ENCODE data around the gene NEK6.

NEK6 gene

DNA sequence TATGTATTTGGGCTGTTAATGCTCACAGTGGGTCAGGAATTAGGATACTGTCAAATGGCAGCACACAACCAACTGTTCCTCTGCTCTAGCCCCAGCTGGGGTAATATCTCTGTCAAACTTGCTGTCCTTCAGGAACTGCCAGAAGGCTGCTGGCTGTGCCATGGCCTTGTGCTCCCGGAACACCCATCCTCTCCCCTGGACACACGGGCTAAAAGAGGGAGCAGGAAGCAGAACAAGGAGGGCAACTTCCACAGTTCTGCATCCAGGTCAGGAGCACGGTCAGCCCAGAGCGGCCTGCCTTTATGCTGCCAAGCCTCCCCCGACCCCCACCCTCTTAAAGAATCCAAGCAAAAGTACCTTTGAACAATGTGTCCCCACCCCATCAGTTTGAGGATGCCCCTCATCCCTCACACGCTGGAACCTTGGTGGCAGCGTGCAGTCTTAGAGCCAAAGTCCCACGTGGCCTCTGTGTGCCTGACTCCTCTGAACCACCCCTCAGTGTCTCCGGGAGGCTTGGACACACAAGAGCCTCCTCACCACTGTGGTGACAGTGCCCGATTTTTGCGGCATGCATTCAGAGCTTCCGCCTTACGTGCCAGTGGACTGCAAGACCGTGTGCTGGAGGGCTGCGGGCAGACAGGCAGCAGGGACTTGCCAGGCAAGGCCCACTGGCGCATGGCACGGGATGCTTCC lies 96.7 kb downstream of the NEK6 start:
- DNase-seq (ENCODE audit: low spot score): no peak

DNA sequence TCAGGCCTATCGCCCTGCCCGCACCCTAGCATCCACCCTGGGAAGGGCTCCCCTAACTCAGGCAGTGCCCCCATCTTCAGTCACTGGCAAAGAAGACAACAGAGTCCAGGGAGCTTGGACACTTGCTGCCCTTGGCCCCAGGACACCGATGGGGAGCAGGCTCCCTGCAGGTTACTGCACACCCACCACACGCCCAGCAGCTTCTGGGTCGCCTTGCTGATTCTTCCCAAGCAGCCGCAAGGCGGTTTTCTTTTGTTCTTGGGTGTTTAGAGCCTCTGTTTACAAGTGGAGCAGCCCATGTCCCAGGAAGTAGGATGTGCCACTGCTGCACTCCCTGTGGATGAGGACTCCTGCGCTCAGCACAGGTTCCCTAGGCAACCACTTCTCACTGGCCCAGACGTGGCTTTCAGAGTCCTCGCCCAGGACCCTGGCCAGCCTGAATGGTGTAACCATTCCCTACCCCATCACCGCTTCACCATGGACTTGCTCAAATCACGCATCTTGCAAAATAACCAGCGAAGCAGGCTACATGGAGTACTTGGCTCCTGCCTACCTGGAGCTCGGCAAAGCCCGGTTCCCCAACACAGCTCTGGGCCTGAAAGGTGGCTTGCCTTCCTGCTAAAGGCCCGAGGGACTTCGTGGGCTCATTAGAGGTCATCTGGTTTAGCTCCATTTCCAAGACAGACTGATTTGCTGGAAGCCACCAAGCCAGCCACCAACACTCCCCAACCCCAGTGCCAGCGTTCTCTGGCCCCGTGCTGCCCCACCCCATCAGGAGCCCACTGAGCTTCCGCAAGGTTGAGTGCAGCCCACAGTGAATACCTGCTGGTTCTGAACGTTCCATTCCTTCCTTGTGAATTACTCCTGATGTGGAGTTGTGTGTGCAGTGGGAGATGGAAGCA lies 97.5 kb downstream of the NEK6 start:
- DNase-seq (ENCODE audit: low spot score): no peak

DNA sequence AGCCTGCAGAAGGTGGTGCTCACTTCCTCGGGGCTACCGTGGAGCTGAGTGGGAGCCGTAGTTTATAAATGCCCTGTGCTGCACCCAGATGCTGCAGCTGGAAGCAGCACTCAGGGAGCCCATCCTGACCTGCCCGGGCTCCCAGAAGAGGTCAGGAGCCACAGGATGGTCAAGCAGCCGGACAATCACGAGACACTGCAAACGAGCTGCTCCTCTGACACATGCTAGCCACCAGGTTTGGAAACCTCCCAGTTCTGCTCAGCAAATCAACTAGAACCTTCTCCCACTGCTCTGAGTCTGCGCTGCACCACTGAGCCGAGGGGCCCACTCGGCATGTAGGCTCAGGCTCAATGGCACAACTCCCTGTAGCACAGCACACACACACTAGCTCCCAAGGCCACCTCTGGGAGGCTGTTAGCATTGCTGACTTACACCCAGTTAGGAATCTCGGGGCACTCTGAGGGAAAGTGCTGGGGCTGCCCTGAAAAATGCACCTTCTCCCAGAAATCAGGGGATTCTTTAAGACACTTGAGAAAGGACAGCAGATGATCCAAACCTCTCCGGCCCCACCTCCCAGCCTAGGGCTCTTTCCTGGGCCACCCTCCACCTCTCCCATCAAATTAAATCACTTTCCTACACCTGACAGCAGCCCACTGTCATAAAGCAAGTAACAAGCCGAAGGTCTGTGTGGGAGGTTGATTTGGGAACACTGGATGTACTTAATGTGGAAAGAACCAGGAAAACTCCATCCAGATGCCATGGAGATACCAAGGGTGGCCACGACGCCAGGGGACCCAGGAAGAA lies 98.4 kb downstream of the NEK6 start:
- no peak for DNase-seq (ENCODE audit: low spot score)

DNA sequence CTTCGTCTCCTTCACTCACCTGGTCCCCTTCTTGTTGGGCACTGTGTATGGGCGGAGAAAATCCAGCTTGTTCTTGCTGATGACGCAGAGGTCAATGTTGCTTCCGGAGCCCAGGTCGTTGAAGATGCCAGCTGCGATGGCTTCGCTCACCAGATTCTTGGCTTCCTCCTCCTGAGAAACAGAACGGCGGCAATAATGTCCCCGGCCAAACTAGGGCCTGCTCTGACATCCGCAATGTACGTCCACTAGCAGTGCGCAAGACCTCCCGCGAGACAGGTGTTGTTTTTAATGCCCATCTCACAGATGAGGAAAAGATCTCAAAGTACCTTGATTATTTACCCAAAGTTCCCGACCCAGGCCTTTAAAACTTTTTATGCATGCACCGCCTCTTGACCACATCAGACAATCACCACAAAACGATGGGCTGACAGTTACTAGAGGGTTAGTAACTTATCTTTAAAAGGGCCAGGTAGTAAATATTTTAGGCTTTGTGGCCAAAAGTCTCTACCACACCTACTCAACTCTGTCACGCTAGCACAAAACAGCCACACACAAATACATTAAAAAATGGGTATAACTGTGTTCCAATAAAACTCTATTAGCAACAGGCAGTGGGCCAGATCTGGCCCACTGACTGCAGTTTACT lies 99.1 kb downstream of the NEK6 start:
- DNase-seq (ENCODE audit: low spot score): no peak

DNA sequence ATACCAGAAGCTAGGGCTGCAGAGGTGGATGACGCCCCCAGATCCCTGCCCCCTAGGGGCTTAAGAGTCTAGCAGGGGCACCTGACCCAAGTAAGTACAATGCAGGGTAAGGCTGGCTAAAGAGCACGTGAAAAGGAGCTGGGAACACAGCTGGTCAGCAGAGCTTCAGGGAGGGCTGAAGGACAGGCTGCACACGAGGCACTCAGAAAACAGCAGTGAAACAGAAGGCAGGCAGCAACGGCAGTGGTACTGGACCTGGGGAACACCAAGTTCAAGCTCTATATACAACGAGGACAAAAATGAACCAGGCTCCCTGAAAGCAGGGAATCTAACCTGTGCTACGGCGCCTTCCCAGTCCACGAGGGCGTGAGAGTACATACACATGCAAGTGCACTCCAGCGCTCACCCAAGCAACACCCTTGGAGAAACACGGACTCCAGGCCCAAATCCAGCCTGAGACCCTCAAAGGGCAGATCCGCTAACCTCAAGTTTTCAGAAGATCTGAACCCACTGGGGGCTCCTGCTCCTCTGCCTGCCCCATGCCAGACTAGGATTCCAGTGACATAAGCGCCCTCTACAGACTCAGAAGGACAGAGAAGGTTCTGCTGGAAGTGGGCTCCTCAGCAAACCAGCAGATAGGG lies 100.1 kb downstream of the NEK6 start:
- DNase-seq (ENCODE audit: low spot score): no peak

DNA sequence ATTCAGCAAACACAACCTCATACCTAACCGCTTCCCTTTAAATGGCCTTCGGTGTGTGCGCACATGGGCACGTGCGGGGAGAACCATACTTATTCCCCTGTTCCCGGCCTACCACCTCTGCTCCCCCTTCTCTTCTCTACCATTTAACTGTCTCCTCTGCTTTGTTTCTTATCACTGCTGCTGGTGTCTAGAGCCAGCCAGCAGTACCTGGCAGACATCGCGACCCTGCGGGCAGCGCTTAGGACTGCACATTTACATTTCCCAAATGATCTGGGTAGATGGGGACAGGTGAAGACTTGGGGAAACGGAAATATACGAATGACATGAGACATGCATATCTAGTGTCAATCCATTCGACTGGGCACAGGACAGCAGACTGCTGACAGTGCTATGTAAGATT lies 100.9 kb downstream of the NEK6 start:
- DNase-seq (ENCODE audit: low spot score): no peak

DNA sequence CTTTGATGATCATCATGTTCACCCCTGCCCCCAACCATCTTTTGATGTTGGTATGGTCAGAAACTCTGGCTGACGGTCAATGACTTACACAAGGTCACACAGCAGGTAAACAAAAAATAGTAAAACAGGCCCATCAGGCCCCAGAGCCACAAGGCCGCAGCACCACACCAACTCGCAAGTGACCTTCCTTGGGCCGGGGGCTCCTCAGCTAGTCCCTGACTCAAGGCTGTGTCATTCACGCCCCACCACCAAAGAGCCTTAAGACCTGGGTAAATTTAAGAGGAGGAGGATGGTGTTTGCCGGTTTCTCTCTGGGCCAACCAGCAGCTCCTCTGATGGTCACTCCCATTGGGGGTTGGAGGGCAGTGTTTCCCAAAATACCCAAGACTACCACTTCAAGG lies 101.7 kb downstream of the NEK6 start:
- DNase-seq (ENCODE audit: low spot score): no peak

DNA sequence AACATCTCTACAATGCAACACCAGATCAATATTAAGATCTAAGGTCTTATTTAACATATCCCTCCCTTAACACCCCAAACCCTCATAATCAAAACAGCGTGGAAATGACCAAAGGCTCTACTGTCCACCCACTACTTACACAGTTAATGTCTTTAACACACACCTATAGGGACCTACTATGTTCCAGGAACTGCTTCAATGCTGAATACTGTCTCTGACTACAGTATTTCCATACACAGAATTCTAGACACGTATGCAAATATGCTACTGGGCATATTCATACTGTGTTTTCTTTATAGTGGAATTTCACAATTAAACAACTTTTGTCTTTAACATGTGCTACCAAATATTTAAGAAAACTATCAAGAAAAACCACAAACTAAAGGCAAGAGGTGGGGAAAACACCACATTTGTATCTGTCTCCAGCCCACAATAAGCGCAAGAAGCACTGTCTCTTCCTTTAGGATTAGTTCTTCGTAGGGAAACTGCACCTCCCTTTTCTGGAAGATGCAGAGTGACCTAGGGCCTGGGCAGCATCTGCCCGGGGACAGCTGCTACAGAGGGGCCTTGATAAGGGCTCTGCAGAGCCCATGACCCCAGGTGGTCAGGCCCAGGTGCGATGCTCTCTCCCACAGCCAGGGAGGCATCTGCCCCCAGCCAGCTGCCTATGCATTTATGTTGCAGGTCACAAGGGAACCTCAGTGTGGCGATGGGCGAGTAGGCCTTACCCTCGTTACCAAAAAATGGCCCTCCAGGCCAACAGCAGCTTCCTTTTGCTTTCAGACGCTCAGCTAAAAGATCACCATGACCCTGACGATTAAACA lies 102.3 kb downstream of the NEK6 start:
- DNase-seq (ENCODE audit: low spot score): no peak

DNA sequence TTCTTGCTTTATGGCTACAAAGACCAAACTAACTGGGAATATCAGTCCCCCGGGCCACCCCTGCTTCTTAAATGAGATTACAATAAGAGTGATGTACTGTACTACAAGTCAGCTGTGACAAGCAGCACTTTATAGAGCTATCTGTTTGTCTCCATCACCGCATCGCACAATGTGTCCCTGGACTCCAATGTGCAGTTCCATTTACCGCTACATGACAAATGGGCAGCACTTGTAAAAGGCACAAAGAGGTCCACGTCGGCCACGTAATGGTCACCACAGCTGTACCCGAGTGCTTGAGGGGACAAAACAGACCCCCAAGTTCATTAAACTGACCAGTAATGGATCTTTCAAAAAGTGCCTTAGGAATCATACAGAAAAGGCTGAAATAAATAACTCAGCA lies 103.4 kb downstream of the NEK6 start:
- no peak for DNase-seq (ENCODE audit: low spot score)

DNA sequence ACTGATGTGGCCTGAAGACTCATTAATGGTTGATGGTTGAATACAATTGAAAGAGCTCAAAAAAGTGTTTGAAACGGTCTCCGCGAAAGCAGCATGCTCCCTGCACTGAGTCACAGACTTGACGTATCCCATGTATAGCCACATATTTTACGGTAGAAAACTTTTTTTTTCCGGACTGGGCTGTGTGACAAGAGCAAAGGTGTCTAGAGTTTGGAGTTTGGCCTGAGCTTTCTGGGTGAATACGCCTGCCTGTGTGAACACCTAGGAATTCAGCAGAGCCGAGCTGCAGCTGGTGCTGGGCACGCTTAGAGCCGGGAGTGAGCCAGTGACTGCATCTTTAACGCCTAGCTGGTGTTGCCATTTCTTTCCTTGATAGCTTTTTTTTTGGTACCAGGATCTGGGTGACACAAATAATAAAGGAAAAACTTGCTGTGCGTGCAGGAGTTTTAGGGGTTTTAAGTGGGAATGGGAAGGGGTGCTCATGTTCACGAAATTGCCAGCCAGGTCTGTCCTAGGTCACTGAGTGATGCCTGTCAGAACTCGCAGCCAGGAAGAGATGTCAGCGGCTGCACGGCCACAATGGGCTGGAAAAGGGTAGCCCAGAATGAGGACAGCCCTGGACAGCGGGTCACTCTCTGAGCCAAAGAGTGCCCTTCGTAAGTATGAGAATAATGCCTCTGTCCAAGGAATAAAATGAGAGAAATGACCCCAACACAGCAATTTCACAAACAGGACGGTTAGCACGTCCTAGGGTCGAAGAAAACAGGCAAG lies 105.8 kb downstream of the NEK6 start:
- DNase-seq (ENCODE audit: low spot score): no peak

DNA sequence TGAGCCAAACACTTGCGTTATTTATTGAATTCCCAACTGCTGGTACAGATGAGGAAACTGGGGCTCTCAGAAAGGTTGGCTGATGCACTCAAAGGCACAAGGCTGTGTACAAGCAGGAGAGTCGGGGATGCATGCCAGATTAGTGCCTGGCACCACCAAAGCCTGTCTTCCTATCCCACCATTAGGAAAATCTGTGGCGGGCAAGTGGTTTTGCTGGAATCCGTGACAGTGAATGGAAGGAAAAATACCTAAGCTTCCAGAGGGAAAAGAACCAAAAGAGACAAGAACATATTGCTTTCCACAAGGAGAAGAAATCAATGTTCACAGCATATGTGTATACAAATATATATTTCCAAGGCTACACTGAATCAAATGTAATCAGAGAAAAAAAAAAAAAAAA lies 106.4 kb downstream of the NEK6 start:
- no peak for DNase-seq (ENCODE audit: low spot score)

DNA sequence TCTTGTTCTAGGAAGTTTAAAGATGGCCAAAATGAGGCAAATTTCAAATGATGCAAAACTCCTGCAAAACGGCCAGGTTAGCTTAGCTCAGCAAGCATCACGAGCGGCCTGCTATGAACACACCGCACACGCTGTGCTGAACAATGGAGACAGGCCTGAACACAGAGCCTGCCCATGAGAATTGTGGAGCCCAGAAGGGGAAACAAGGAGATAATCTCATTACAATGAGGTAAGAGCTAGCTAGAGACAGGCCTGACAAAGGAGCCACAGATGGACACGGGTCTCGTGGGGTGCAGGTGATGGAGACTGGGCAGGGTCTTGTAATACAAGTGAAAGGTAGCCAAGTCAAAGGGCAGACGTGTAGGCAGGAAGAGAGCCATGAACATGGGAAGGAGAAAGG lies 107.3 kb downstream of the NEK6 start:
- no peak for DNase-seq (ENCODE audit: low spot score)

DNA sequence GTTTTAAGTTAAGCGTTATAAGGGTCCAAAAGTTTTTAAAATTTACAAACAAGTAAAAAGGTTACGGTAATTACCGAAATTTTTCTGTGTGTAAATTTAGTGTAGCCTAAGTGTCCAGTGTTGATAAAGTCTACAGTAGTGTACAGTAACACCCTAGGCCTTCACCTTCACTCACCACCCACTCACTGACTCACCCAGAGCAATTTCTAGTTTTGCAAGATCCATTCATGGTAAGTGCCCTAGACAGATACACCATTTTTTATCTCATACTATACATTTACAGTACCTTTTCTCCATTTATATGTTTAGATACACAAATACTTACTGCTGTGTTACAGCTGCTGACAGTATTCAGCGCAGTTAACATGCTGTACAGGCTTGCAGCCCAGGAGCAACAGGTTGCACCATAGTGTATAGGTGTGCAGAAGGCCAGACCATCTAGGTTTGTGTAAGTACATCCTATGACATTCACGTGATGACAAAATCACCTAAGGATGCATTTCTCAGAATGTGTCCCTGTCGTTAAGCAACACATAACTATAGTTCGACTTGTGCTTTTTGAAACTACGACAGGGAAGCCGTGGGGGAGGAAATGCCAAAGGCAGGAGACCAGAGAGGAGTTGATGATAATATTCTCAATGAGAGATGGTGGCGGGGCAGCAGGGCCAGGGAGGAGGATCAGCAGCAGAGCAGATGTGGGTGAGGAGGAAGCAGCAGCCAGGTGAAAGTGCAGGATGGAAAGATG lies 108.9 kb downstream of the NEK6 start:
- no peak for DNase-seq (ENCODE audit: low spot score)

DNA sequence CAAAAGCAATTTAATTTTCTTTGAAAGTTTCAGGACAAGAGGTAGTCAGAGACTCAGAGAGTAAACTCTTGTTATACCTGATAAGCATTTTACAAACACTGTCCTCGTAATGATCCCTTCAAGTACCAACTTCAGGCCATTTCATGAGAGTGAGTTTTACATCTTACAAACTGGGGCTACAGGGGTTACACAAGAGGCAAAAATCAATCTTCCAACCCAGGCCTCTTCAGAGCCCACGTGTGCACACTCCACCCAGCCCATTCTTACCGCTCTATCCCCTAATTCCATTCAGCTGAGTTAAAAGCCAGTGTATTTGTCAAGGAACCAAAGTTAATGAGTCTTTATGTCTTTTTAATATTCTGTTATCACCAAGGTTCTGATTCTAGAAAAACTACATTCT lies 110.9 kb downstream of the NEK6 start:
- no peak for DNase-seq (ENCODE audit: low spot score)

DNA sequence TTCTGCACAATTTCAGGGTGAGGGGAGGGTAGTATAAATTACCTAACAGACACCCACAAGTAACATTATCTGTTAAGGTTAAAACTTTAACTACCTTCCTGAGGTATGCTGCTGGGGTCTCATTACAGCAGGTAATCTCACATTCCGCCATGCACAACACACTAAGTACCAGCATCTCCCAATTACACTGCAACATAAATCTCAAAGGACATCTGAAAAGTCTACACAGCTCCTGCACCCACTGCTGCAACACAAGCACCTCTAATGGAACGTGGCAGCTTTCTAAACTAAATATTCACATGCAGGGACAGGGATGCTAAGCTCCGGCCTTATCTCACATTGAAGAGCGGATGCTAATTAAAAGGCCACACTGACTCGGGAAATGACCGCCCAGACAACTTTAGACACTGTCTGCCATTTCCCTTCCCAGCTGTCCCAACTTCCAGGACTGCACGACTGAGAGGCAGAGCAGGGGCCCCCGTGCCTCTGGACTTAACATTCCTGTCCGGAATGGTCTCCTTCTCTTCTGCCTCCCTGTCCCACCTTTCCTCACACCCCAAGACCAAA lies 111.6 kb downstream of the NEK6 start:
- no peak for DNase-seq (ENCODE audit: low spot score)

DNA sequence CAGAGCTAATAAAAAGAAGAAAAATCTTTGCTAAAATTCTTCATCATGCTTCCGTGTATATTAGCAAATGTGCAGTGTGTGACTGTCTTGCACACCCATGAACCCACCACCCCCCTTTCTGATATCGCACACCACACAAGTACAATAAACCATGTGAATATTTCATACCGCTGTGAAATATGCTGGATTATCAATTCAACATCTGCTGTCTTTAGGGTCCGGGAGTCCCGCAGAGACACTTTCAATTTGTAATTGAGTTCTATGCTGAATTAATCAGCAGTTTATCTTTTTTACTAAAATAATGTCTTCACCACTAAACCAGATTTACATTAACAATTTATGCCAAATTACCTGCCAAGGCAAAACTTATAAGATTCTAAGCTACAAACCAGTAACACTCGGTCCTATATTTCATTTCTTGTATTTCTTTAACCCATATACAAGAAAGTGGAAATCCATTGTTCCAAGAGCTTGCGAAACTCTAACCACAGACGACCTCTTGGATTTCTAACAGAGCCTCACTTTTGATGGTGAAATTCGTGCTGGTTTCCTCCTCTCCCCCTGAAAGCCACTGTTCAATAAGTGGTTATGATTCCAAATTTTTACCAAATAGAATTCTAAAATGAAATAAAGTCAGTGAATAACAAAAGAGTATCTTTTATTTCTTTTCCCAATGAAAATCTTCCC lies 113.3 kb downstream of the NEK6 start:
- no peak for DNase-seq (ENCODE audit: low spot score)

DNA sequence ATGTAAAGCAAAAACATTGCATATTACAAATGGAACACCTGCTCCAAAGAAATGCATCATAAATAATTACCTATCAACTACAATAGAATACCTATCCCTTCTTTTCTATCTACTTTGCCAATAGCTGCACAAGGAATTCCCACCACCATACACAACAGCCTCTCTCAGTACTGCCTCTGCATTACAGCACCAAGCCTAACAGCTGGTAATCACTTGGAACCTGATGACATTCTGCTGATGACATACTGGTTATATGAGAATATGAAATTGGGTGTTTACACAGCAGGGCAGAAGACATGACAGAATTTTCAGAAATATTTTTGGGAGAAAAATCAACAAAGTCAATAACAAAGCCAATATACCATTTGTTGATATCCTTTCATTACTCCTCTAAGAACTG lies 114.3 kb downstream of the NEK6 start:
- no peak for DNase-seq (ENCODE audit: low spot score)

DNA sequence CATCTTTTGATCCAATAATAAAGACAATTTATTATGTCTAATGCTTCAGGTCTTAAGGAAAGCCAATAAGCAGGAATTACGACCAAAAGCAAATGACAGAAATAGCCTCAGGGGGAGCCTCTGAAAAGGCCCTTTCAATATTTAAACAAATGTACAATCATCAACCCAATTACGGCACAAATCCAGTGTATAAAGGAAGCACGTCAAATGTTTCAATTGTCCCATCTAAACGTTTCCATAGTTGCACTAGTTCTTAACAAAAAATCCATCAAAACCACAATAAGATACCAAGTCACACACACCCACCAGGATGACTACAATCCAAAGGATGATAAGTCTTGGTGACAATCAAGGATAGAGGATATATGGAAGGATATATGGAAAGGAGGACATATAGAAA lies 115.6 kb downstream of the NEK6 start:
- DNase-seq (ENCODE audit: low spot score): no peak

All from putamen (tissue), 1 donor.